Activated CD4-positive, CD25-positive, alpha-beta regulatory T cell treated with anti-CD3 and anti-CD28 coated beads, Interleukin-2, amount 50 U/mL, for 72 hours (primary cell): ENCODE data around the gene OST4.
A peak's percentile ranks its signal among the peaks of the same experiment; 100 is the strongest.

Source experiments
- DNase-seq: peaks from one replicate; pipeline ENCODE4 v3.0.0; 2021

The OST4 gene

DNA sequence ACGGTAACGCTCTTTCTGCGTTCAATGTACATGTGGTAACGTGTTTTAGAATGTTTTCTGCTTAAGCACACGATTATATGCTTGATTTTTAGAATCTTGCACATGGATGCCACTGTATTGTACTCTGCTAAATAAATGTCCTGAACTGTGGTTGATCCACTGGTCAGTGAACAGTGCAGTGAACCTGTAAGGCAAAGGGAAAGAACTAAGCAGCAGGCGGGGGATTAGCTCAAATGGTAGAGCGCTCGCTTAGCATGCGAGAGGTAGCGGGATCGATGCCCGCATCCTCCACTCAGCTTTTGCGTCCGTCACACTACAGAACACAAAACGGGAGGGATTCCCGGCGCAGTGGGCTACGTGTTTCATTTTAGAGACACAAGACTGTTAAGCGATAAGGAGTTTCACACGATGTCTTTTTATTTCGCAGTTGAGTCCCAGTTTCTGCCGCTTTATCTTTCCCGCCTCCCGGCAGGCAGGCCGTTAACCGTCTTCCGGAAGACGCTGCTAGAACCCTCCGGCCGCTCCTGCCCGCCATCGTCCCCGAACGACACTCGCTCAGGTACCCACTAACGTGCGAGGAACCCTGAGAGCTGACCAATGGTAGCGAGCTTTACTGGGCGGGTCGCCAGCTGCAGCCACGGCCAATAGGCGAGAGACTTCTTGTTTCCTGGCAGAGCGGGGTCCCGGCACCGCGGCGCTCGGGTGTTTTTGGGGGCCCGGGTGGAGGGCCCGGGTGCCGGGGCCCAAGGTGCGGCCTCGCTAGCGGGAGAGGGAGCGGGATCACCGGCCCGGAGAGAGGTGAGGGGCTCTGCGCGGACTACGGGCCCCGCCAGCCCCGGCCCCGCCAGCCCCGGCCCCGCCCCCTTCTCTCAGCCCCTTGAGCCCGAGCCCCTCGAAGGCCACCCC, 20.2 kb downstream of the OST4 start, which contains the start of gene AGBL5:
Gene AGBL5 (plus strand): TSS at position 673 of the 906 bp plus-strand sequence. CDS start 1,291 bp downstream, outside the sequence.
- DNase-seq, result peak; percentile 93

DNA sequence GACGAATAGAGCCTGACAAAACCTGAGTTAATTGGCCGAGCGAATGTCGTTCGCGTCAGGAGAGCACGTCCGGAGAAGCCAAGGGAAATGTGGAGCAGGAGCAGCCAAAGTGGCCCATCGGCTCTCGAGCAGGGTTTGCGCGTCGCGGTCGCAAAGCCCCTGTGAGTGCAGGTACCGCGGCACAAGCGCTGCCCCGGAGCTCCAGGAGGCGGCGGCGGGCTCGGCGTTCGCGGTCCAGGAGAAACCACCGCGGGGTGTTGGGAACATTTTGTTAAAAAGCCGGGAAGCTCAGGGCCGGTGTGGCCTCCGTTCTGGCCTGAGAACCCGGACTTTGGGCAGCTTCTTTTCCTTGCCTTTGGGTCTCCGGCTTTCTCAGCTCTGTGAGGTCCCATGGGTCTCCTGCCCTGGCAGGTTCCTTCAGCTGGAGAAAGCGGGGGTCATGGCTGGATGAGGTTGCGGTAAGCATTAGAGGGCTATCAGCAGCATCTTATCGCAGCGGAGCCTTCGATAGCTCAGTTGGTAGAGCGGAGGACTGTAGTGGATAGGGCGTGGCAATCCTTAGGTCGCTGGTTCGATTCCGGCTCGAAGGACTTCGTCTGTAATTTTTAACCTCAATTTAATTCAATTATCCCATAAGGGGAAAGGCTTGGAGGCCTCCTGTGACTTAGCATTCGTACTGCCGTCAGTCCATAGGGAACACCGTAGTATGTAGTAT, 21.0 kb downstream of the OST4 start:
- peak; percentile 93 for DNase-seq

DNA sequence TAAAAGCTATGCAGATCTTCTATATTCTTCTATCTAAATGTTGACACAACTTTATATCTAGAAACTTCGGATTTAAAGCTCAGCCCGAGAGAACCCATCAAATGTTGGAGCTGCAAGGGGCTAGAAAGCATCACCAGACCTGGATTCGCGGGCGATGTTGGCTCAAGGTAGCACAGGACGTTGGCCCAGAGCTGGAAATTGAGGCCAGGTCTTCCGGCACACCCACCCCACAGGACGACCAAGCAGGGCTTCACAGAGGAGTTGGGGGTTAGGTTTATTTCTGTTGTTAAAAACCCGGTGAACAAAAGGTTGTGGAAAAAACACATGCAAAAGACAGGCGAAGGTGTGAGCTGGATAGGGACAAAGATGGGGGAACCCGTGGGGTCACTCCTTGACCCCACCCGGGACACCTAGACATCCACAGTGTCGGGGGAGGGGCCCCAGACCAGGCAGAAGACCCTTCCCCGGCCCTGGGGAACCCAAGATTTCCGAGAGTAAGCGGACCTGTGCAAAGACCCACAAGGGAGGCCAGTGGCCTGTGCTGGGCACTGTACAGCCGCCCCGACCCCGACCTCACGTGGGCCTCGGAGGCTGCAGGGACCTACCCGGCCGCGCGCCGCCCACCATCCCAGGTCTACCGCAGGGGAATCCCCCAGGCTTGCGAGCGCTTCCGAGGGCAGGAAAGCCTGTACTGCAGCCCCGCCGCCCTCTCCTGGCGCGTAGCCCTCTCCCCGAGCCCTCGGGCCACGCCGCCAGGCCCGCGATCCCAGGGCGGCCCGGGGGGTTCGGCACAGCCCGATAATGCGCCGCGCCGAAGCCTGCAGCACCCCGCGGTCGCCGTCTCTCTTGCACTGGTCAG, 21.8 kb downstream of the OST4 start:
- DNase-seq, result peak; percentile 70

DNA sequence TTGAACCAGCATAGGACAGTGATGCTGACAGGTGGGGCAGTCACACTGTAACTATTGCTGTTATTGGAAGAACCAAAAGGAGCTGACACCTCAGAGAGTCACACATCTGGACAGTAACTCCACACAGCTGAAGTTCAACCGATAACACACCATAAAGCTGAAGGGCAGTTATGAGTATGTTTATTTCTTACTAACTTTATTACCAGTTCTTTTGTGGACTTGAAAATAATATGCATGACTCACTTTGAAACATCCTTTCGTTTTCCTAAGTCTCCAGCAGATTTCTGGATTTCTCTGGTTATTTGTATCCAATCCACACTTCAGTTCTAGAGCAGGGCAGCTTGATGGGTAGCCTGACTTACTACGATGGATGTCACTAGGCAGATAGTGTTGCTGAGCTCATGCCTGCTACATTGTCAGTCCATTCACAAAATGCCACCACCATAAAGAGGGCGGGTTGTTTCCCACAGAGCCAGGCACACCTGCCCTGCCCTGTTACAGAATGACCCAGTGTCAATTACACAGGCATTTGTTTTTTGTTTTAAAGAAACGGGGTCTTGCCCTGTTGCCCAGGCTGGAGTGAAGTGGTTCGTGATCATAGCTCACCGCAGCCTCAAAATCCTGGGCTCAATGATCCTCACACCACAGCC, 28.3 kb downstream of the OST4 start:
- no peak for DNase-seq

DNA sequence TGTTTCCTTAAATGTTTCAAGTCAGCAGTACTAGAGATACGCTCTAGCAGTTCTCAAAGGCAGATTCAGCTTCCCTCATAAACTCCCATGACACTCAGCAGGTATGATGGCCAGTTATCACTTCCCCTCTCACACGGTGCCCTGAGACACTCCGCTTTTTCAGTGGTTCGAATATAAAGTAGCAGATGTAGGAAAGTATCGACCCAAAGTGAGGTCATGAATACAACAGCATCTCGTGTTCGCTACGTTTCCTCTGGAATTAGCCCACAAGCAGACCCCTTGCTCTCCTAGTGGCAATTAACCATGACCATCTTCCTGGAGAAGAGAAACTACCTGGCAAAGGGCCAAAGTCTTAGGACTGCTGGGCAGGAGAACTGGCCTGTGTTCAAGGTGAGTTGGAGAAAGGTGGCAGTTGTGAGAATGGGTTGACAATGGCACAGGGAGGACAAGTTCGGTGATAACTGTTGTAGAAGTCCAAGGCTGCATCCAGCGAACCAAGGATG, 29.2 kb downstream of the OST4 start:
- DNase-seq, result no peak

DNA sequence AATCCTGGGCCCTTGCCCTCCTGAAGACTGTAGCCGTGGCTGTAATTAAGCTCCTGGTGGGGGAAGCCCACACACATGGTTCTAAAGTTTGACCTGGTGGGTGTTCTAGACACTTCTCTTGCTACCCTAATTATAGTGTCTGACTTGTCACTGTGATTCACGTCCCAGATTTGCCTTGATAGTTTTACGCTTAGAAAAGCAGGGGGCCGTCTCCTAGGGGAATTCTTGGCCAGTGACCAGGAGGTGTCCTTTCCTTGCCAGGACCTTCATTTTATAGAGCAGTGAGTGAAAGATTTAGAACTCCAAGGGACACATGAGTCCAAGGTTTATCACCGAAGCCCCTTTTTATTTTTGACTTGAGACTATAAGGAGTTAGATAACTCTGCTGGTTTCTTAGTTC, 29.7 kb downstream of the OST4 start:
- no peak for DNase-seq

DNA sequence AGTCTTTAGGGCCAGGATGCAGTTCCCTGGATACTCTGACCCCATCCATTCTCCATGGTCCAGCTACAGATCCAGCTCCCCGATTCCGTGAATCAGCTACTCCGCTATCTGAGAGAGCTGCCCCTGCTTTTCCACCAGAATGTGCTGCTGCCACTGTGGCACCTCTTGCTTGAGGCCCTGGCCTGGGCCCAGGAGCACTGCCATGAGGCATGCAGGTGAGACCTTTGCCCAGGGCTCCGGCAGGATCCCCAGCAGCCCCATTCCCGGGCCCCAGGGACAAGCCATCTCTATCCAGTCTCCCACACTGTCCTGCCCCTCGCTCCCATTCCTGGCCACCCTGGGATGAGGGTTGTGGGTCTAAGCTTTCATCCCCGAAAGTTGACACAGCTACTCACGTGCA, 31.2 kb downstream of the OST4 start:
- no peak for DNase-seq

DNA sequence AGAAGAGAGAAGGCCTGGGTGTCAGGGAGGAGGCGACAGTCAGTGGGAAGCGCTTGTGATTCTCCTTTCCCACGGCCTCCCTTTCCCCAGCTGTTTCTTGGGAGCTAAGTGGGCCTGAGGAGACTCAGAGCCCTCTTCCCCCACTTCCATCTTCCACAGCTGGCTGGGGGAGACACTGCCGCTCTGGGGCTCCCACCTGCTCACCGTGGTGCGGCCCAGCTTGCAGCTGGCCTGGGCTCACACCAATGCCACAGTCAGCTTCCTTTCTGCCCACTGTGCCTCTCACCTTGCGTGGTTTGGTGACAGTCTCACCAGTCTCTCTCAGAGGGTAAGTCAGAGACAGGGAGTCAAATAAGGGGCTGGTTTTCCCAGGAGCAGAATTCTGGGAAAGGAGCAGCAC, 31.6 kb downstream of the OST4 start:
- DNase-seq, result no peak

DNA sequence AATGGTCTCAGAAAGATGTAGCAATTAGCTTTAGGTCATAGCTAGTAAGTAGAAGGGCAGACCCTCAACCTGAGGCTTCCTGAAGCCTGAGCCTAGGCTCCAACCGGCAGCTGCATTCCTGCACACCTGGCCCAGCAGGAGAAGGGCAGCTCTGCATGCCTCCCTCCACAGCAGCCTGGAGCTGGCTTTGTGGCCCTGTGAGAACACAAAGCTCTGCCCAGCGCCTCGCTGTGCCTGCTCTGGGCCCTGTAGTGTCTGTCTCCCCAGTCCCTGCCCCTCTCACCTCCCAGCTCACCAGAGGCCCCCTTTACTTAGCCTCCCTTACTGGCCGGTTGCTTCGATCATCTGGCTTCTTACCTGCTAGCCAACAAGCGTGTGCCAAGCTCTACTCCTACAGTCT, 32.0 kb downstream of the OST4 start:
- no peak for DNase-seq

DNA sequence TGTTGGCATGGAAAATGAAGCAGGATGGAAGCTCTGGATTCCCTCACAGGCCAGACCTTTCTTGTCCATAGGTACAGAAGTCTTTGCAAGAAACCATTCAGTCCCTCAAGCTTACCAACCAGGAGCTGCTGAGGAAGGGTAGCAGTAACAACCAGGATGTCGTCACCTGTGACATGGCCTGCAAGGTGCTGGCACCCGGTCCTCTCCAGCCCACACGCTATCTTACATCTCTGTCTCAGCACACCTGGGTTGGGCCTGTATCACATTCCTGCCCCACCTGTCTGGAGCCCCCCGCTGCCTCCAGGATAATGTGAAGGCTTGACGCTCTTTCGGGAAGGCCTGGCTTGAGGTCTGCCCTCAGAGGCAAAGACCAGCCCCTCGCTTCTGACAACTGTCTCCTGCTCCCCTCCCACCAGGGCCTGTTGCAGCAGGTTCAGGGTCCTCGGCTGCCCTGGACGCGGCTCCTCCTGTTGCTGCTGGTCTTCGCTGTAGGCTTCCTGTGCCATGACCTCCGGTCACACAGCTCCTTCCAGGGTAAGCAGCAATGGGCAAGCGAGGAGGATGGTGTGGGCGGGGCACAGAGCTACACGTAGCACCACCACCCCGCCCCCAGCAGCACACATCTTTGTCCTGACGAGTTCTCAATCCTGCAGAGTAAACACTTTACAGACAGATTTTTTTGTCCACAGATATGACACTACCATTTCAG, 32.7 kb downstream of the OST4 start:
- no peak for DNase-seq

DNA sequence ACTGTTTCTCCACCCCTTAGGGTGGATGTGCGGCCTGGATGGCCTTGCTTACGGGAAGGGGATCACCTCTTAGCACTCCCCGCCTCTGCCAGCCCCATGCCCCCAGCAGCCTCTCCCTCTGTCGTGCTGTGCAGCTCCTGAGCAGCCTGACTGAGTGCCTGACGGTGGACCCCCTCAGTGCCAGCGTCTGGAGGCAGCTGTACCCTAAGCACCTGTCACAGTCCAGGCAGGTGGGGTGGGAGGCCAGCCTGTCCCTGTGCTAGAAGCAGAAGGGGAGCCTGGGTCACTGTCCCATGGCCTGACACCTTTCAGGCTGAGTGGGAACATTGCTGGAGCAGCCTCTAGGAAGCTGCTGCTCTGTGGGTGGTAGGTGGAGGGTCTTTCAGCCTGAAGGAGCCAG, 33.4 kb downstream of the OST4 start:
- DNase-seq, result no peak

DNA sequence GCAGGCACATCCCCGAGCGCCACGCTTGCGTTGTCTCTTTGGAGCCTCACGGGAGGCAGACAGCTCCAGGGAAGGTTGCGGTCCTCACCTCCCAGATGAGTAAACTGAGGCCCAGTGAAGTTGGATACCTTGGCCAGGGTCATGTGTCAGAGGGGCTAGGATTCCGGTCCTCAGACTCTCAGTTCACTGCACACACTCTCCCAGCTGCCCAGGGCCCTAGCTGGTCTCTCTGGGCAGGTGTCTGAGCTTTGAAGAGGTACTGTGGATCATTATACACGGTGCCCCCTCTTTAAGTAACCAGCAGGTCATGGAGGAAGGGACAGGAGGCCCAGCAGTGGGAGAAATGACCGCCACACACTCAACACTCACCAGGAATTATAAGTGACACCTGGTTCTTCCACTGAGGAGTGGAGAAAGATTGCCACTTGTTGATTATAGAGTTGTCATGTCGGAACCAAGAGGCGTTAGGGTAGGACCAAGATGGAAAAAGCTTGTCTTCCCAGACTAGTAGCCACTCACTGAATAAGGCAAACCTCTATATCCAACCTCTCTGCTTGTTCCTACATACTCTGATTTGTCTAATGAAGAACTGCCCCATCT, 38.1 kb downstream of the OST4 start:
- no peak for DNase-seq

DNA sequence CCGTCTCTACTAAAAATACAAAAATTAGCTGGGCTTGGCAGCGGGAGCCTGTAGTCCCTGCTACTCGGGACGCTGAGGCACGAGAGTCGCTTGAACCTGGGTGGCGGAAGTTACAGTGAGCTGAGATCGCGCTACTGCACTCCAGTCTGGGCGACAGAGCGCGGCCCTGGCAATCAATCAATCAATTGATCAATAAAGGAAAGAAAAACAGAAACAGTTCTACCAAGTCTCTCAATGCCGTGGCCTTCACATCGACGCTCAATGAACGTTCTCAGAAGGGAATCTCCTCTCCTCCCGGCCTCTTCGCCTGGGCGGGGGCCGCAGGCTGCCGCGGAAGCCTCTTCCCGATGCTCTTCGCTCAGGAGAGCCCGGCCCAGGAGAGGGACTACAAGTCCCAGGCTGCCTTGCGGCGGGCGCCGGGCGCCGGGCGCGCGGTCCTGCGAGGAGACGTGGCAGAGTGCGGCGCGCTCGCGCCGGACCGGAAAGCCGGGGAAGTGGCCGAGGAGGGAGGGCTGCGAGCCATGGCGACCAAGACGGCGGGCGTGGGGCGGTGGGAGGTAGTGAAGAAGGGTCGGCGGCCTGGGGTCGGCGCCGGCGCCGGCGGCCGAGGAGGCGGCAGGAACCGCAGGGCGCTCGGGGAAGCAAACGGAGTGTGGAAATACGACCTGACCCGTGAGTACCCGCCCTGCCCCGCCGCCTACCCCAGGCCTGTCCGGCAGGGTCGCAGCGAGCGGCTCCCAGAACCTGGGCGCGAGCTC, 38.8 kb downstream of the OST4 start, which contains the start of gene TMEM214:
Gene TMEM214 (plus strand): TSS at position 471 of the 758 bp plus-strand sequence. CDS start 51 bp downstream, at position 522.
- peak; percentile 81 for DNase-seq

DNA sequence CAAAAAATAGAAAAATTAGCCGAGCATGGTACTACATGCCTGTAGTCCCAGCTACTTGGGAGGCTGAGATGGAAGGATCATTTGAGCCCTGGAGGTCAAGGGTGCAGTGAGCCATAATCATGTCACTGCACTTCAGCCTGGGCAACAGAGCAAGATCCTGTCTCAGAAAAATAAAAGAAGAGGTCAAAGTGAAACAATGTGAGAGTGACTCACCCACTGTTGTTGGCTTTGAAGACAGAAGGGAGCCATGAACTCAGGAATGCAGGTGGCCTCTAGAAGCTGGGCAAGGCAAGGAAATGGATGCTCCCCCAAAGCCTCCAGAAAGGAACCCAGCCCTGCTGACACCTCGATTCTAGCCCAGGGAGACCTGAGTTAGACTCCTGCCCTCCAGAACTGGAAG, 42.4 kb downstream of the OST4 start:
- no peak for DNase-seq

DNA sequence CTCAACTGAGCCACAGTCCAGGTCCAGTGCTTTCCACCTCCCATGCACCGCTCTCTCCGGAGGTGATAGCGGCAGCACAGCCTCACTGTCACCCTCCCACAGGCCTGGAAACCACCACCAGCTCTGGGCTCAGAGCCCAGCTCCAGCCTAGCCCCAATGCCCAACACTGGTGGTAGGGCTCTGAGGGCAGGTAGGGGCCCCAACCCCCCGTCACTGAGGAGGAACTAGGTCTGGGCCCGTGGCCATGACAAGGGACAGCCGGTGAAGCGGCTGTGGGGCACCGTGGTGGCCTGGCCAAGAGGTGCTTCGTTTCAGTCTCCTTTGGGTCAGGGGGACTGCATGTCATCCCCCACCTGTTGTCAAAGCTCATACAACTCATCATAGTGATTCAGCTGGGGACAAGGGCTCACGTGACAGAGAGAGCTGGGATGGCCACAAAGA, 44.2 kb downstream of the OST4 start:
- no peak for DNase-seq

DNA sequence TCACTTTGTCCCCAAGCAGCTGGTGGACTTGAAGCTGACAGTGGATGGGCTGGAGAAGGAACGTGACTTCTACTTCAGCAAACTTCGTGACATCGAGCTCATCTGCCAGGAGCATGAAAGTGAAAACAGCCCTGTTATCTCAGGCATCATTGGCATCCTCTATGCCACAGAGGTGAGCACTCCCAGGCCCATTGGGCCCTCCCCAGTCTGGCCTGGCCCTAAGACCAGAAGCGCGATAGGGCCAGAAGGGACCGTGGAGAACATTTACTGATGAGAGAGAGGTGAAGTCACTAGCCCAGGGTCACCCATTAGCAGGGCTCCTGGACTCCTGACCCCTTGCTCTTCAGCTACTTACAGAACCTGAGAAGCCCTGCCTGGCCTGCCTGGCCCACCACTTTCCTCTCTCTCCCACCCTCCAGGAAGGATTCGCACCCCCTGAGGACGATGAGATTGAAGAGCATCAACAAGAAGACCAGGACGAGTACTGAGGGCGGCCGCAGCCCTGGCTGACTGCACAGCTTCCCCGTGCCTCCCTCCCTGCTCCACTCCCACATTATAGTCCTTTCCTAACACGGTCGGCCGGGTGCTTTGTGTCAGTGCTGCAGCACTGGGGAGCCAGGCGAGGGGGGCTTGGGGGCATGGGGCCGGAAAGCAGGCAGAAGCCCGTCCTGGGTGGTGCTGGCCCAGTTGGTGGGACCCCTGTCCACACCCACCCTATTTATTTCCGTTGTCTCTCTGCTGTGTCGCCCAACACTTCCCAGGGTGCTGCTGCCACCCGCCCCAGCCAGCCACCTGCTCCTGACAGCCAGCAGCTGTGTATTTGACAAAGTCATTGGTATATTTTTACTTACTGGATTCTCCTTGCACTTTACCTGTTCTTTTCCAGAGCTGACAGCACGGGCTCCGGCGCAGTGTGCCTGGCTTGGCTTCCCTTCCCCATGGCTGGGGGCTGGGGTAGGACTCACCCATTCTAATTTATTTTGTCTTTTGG, 45.3 kb downstream of the OST4 start:
- DNase-seq, result no peak

DNA sequence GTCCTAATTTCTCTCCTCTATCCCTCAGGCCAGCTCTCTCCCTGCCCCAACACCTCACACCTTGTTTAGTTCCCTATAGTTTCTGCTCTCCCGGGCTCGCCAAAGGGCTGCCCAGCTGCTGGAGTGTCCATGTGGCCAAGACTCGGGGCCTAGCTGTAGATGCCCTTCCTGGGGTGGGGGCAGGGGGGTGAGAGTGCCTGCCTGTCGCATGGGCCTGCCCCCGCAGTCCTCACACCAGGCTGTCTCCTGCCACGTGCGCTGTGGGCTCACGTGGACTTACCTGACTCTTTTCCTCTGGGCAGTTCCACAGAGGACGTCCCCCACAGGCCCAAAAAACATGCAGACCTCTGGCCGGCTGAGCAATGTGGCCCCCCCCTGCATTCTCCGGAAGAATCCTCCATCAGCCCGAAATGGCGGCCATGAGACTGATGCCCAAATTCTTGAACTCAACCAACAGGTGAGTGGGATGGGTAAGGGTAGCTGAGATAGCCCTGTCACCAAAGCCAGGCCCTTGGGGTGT, 46.1 kb downstream of the OST4 start:
- DNase-seq, result no peak

DNA sequence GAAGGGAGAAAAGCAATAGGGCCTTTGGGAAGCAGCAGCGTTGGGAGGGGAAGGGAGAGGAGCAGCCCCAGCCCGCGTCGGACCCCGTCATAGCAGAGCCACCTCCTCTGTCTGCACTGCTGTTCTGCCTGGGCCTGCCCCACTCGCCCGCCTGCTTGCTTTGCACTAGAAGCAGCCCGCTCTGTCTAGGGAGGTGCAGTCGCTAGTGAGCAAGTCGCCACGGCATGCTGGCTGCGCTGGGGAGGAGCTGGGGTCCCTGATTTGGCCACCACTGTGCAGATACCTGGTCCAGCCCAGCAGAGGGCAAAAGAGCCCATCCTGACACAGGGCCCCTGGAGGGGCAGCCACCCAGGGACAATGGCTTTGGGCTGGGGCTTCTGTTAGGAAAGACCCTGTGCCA, 46.6 kb downstream of the OST4 start:
- no peak for DNase-seq

DNA sequence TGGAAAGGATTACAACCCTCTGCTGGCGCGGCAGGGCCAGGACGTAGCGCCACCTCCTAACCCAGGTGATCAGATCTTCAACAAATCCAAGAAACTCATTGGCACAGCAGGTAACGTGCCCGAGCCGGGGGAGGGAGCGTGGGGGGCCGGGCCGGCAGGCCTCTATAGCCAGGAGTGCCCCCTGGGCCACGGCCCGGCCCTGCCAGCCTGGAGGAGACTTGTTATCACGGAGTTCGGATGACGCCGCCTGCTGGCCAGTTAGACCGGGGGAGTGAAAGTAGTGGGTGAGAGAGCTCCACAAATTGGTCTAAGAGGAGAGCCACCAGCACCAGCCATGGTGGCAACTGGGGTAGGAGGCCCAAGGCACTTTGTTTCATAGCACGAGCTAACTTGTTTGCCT, 47.3 kb downstream of the OST4 start:
- DNase-seq, result no peak
